ENCODE results near the gene PTPRN. TPM values are rescaled to one million over a fixed set of nuclear protein-coding genes. Genes with fewer than 3 reads are reported as not detected.
A peak's percentile ranks its signal among the peaks of the same experiment; 100 is the strongest.
"Not testable (repeated sequence)": the region's sequence is repeated elsewhere in the genome, so short reads cannot be mapped to it uniquely, and the experiment has no call there.

PTPRN gene
- total and polyA plus RNA-seq, 2 experiments from 2014 or later: 5.1 to 22.1 TPM

- Histone ChIP-seq H3K27me3 (ENCODE audit: insufficient read depth) (peaks cover 16% of the 10 kb centered on the region), H3K27ac (ENCODE audit: low read depth) (no peak overlapping the region), H4K20me1 (replicated peaks; ENCODE audit: insufficient read depth) (no peaks in the 10 kb centered on the region), H3K4me3 (no peak overlapping the region), H3F3A (replicated peaks; ENCODE audit: low read depth) (no peaks in the 10 kb centered on the region), H3K9me2 (ENCODE audit: insufficient read depth) (no peaks in the 10 kb centered on the region), H3K4me1 (ENCODE audit: insufficient read depth) (no peaks in the 10 kb centered on the region), H3K36me3 (ENCODE audit: insufficient read depth) (no peaks in the 10 kb centered on the region), H3K79me2 (replicated peaks; ENCODE audit: insufficient read depth) (no peaks in the 10 kb centered on the region), H2AFZ (no peak overlapping the region), H3K4me2 (no peak overlapping the region)
- Mint-ChIP-seq H3K4me1 (no peaks in the 10 kb centered on the region), H3K4me3 (no peak overlapping the region), H3K27me3 (ENCODE audit: insufficient read depth, low read depth, poor library complexity) (peaks cover 11% of the 10 kb centered on the region), H3K9me3 (no peaks in the 10 kb centered on the region), H3K36me3 (ENCODE audit: low read depth) (no peaks in the 10 kb centered on the region), H3K27ac (no peak overlapping the region)
- ATAC-seq (no peak), DNase-seq (ENCODE audit: low spot score) (no peak)
- TF ChIP-seq STAT1 (IDR thresholded peaks at IDR 0.05; ENCODE audit: unreplicated experiment): no peak
- TF ChIP-seq NANOG (IDR thresholded peaks at IDR 0.05; ENCODE audit: borderline replicate concordance): no peak
- no peak for TF ChIP-seq EZH2 (IDR thresholded peaks at IDR 0.05; ENCODE audit: low read depth, unreplicated experiment)
- no peak for TF ChIP-seq ZNF114 (CRISPR knock-in tag; IDR thresholded peaks at IDR 0.05)
- TF ChIP-seq CTCF (conservative IDR thresholded peaks at IDR 0.05; ENCODE audit: low read depth in 2 of 2): no peak
Observed at GRCh38 chr2:219261024-219261855, 48.0 kb downstream of the PTPRN start.

GRCh38 chr2:219258942-219259341 lies 50.3 kb downstream of the PTPRN start:
- not testable (repeated sequence) for H4K20me1 ChIP-seq (replicated peaks; ENCODE audit: insufficient read depth); H3K4me2 ChIP-seq; H3F3A ChIP-seq (replicated peaks; ENCODE audit: low read depth); H3K4me3 Mint-ChIP-seq; H3K27ac ChIP-seq (ENCODE audit: low read depth); DNase-seq (ENCODE audit: low spot score); H3K4me3 ChIP-seq; H3K4me1 ChIP-seq (ENCODE audit: insufficient read depth); H3K4me1 Mint-ChIP-seq; H3K79me2 ChIP-seq (replicated peaks; ENCODE audit: insufficient read depth); H3K36me3 Mint-ChIP-seq (ENCODE audit: low read depth); H3K27ac Mint-ChIP-seq; H3K9me2 ChIP-seq (ENCODE audit: insufficient read depth); H2AFZ ChIP-seq; H3K36me3 ChIP-seq (ENCODE audit: insufficient read depth); H3K9me3 Mint-ChIP-seq; ATAC-seq
- H3K27me3 ChIP-seq (ENCODE audit: insufficient read depth): peaks cover 39% of the 10 kb centered on the region
- peaks cover 28% of the 10 kb centered on the region for H3K27me3 Mint-ChIP-seq (ENCODE audit: insufficient read depth, low read depth, poor library complexity)

GRCh38 chr2:219254590-219255201 lies 54.5 kb downstream of the PTPRN start:
- Histone ChIP-seq H3K27me3 (ENCODE audit: insufficient read depth) (peaks cover 48% of the 10 kb centered on the region), H3K79me2 (replicated peaks; ENCODE audit: insufficient read depth) (no peaks in the 10 kb centered on the region), H3K27ac (ENCODE audit: low read depth) (no peak overlapping the region), H3K4me3 (peak overlapping the region; percentile 74), H3K4me2 (peak overlapping the region; percentile 96), H3K4me1 (ENCODE audit: insufficient read depth) (peaks cover 7% of the 10 kb centered on the region; the same call in 1 of the 2 replicates), H4K20me1 (replicated peaks; ENCODE audit: insufficient read depth) (no peaks in the 10 kb centered on the region), H3K9me2 (ENCODE audit: insufficient read depth) (no peaks in the 10 kb centered on the region), H2AFZ (peak overlapping the region; percentile 84; the same call in 1 of the 2 replicates), H3K36me3 (ENCODE audit: insufficient read depth) (peaks cover 3% of the 10 kb centered on the region; the same call in 1 of the 2 replicates), H3F3A (replicated peaks; ENCODE audit: low read depth) (no peaks in the 10 kb centered on the region; the same call in 1 of the 2 replicates)
- H3K4me3 Mint-ChIP-seq: peak overlapping the region; percentile 53
- TF ChIP-seq POLR2AphosphoS5 (IDR thresholded peaks at IDR 0.05; ENCODE audit: low read depth): no peak
- peak; percentile 32 for TF ChIP-seq EZH2 (IDR thresholded peaks at IDR 0.05; ENCODE audit: low read depth, unreplicated experiment)
- no peak for TF ChIP-seq ZNF462 (CRISPR knock-in tag; IDR thresholded peaks at IDR 0.05)
- TF ChIP-seq STAT1 (IDR thresholded peaks at IDR 0.05; ENCODE audit: unreplicated experiment): no peak
- no peak overlapping the region for H3K27ac Mint-ChIP-seq
- peaks cover 29% of the 10 kb centered on the region for H3K4me1 Mint-ChIP-seq
- peaks cover 23% of the 10 kb centered on the region for H3K36me3 Mint-ChIP-seq (ENCODE audit: low read depth)
- no peak for ATAC-seq
- H3K27me3 Mint-ChIP-seq (ENCODE audit: insufficient read depth, low read depth, poor library complexity): peaks cover 39% of the 10 kb centered on the region
- DNase-seq (ENCODE audit: low spot score): no peak
- no peaks in the 10 kb centered on the region for H3K9me3 Mint-ChIP-seq

Measured in GM23338 (cell line).